Ectodermal cell (in vitro differentiated cells): ENCODE data around the gene GPBP1.
"Not testable (repeated sequence)": the region's sequence is repeated elsewhere in the genome, so short reads cannot be mapped to it uniquely, and the experiment has no call there.

Experiments used
- H3K27ac ChIP-seq: 2 replicates; pipeline ENCODE4 v1.7.0; 2013; ENCODE audit warnings: mild to moderate bottlenecking, low read depth, low read length; ENCODE audit not compliant: insufficient read depth, poor library complexity, severe bottlenecking
- H3K27me3 ChIP-seq: 2 replicates; pipeline ENCODE4 v1.7.0; 2013; ENCODE audit warnings: mild to moderate bottlenecking, low read length; ENCODE audit not compliant: insufficient read depth, control insufficient read depth, poor library complexity, severe bottlenecking
- H3K36me3 ChIP-seq: one replicate; pipeline ENCODE4 v1.7.0; 2013; ENCODE audit warnings: low read length; ENCODE audit not compliant: control insufficient read depth, insufficient read depth
- H3K4me1 ChIP-seq: one replicate; pipeline ENCODE4 v1.7.0; 2013; ENCODE audit warnings: low read length; ENCODE audit not compliant: control insufficient read depth, insufficient read depth
- H3K4me3 ChIP-seq: 2 replicates; pipeline ENCODE4 v1.7.0; 2013; ENCODE audit warnings: low read depth, low read length, control low read depth; ENCODE audit not compliant: insufficient read depth
- H3K9me3 ChIP-seq: 2 replicates; pipeline ENCODE4 v1.7.0; 2013; ENCODE audit warnings: mild to moderate bottlenecking, low read length, moderate library complexity; ENCODE audit not compliant: control insufficient read depth
- WGBS, 2 experiments: methylation state at CpG; one replicate each; pipeline ENCODE4 v1.1.7; 2013; ENCODE audit warnings: missing lambda C conversion rate in 2 of 2; 5-methylcytosine and 5-hydroxymethylcytosine counted together

Gene GPBP1

DNA sequence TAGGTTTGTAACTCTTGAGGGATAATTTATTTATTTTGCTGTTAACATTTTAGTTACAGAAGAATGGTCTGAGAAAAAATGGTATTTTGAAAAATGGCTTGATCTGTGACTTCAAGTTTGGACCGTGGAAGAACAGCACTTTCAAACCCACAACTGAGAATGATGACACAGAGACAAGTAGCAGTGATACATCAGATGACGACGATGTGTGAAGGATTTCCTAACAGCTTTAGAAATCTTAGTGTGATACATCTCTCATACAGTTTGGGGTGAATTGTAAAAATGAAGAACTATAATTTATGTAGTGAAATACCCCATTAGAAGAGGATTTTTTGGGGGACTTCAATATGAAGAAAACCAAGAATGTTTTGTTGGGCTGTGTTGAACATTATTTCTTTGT is 88.7 kb downstream of the GPBP1 start:
- Histone ChIP-seq H3K4me3 (no peak overlapping the region), H3K4me1 (no peaks in the 10 kb centered on the region), H3K9me3 (no peaks in the 10 kb centered on the region), H3K36me3 (peaks cover 20% of the 10 kb centered on the region), H3K27ac (no peak overlapping the region), H3K27me3 (no peaks in the 10 kb centered on the region)
- WGBS, 2 experiments = 97 to 98% methylated on average over 3 of the region's 3 CpGs

DNA sequence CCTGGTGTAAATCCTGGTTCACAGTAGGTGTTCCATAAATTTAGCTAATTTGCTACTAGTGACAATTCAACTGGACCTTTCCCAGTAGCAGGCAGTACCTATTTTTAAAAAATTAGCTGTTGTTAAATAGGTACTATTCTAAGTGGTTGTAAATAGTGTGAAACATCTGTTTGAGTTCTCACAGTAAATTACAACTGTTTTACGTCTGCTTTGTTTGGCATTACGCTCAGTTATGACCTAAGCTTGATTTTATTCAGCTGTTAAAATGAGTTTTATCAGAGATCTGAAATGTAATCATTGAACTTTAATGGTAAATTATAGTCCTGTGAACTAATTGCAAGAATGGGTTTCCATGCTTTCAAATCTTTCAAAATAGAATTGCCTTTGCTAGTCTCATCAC is 93.9 kb downstream of the GPBP1 start:
- Histone ChIP-seq H3K36me3 (peaks cover 5% of the 10 kb centered on the region), H3K27ac (no peak overlapping the region), H3K4me3 (no peak overlapping the region), H3K27me3 (no peaks in the 10 kb centered on the region), H3K9me3 (no peaks in the 10 kb centered on the region), H3K4me1 (no peaks in the 10 kb centered on the region)
- WGBS, 2 experiments = 93 to 98% methylated on average over 2 of the region's 2 CpGs

DNA sequence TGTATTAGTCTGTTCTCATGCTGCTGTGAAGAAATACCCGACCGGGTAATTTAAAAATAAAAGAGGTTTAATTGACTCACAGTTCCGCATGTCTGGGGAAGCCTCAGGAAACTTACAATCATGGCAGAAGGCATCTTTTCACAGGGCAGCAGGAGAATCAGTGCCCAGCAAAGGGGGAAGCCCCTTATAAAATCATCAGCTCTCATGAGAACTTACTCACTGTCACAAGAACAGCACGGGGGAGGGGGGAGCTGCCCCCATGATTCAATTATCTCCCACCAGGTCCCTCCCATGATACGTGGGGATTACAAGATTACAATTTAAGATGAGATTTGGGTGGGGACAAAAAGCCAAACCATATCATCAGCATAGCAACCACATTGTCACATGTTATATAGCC is 102.5 kb downstream of the GPBP1 start:
- WGBS, 2 experiments = 77 to 83% methylated on average over 5 of the region's 5 CpGs

DNA sequence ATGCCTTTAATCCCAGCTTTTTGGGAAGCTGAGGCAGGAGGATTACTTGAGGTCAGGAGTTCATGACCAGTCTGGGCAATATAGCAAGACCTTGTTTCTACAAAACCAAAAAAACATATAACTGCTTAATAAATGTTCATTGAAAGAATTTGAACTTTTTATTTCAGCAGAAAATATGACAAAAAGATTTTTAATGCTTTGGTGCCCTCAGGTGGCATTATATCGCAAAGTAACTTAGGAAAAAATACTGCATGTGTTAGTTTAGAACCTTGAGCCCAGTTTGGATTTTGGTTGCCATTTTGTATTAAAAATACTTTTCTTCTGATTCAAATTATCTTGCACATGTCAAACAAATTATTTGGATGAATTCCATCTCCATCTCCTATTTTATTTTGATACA is 103.2 kb downstream of the GPBP1 start:
- Histone ChIP-seq H3K4me3 (no peak overlapping the region), H3K9me3 (no peaks in the 10 kb centered on the region), H3K36me3 (no peaks in the 10 kb centered on the region), H3K27ac (no peak overlapping the region), H3K4me1 (no peaks in the 10 kb centered on the region), H3K27me3 (no peaks in the 10 kb centered on the region)
- 100% methylated on average over 1 of the region's 1 CpG for WGBS, 2 experiments

More for the DNA sequence above, 102.5 kb downstream of the GPBP1 start:
- Histone ChIP-seq H3K4me3 (no peak overlapping the region), H3K27me3 (no peaks in the 10 kb centered on the region), H3K4me1 (no peaks in the 10 kb centered on the region), H3K27ac (no peak overlapping the region), H3K36me3 (no peaks in the 10 kb centered on the region), H3K9me3 (no peaks in the 10 kb centered on the region)

DNA sequence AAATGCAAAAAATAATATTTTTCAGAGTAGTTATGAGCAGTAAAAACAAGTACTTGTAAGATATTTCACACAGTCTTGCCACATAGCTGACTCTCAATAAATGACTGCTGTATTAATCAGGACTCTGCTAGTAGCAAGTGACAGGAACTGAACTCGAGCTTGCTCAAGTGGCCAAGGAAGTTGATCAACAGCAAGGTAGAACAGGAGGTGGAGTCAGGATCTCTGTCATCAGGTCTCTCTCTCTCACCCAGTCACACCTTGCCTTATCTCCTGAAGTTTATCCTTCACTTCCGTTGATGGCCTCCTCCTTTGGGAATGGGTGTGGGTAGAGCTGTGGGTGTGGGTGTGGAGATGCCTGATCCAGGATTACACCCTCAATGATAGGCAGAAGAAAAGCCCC is 107.0 kb downstream of the GPBP1 start:
- H3K4me1 ChIP-seq = no peaks in the 10 kb centered on the region
- WGBS, 2 experiments = 82 to 91% methylated on average over 1 of the region's 2 CpGs

DNA sequence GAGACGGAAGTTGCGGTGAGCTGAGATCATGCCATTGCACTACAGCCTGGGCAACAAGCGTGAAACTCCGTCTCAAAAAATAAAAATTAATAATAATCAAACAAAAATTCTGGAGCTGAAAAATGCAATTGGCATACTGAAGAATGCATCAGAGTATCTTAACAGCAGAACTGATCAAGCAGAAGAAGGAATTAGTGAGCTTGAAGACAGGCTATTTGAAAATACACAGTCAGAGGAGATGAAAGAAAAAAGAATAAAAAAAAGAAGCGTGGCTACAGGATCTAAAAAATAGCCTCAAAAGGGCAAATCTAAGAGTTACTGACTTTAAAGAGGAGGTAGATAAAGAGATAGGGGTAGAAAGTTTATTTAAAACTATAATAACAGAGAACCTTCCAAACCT is 111.2 kb downstream of the GPBP1 start:
- not testable (repeated sequence) for H3K27me3 ChIP-seq, H3K4me3 ChIP-seq, H3K4me1 ChIP-seq, H3K27ac ChIP-seq, H3K9me3 ChIP-seq, H3K36me3 ChIP-seq
- 91 to 97% methylated on average over 3 to 5 of the region's 5 CpGs for WGBS, 2 experiments

More for the DNA sequence above, 107.0 kb downstream of the GPBP1 start:
- H3K9me3 ChIP-seq = no peaks in the 10 kb centered on the region
- no peak overlapping the region for H3K27ac ChIP-seq
- no peaks in the 10 kb centered on the region for H3K27me3 ChIP-seq
- no peaks in the 10 kb centered on the region for H3K36me3 ChIP-seq
- no peak overlapping the region for H3K4me3 ChIP-seq

DNA sequence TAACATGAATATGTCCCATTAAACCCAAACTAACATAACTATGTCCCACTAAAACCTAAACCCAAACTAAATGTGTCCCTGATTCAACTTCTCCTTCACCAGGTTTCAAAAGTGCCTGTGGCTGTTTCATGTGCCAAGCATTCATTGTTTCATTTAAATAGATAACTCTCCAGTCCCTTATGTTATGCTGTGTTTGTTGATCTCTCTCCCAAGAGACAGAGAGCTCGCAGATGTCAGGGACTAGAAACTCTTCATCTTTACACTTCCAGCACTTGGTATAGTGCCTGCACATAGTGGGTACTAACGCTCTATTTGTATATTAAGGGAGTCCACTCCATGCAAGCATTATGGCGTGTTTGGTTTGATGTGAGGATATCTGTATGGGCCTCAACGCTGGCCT is 118.0 kb downstream of the GPBP1 start:
- 91 to 97% methylated on average over 4 of the region's 4 CpGs for WGBS, 2 experiments

DNA sequence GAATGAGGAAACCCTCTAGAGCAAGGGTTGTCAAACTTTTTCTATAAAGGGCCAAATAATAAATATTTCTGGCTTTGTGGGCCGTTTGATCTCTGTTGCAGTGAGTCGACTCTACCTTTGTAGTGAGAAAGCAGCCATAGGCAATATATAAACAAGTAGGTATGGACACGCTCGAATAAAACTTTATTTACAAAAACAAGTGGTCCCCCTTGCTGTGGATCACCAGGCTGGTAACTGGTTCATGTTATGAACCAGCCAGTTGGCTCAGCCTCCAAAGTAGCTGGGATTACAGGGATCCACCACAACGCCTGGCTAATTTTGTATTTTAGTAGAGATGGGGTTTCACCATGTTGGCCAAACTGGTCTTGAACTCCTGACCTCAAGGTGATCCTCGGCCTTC is 118.5 kb downstream of the GPBP1 start:
- Histone ChIP-seq H3K36me3 (no peaks in the 10 kb centered on the region), H3K4me3 (no peak overlapping the region), H3K27ac (no peak overlapping the region), H3K4me1 (no peaks in the 10 kb centered on the region), H3K9me3 (no peaks in the 10 kb centered on the region), H3K27me3 (no peaks in the 10 kb centered on the region)
- WGBS, 2 experiments = 95 to 96% methylated on average over 6 of the region's 6 CpGs

More for the DNA sequence above, 118.0 kb downstream of the GPBP1 start:
- Histone ChIP-seq H3K4me3 (no peak overlapping the region), H3K27me3 (no peaks in the 10 kb centered on the region), H3K9me3 (no peaks in the 10 kb centered on the region), H3K27ac (no peak overlapping the region), H3K36me3 (no peaks in the 10 kb centered on the region), H3K4me1 (no peaks in the 10 kb centered on the region)

DNA sequence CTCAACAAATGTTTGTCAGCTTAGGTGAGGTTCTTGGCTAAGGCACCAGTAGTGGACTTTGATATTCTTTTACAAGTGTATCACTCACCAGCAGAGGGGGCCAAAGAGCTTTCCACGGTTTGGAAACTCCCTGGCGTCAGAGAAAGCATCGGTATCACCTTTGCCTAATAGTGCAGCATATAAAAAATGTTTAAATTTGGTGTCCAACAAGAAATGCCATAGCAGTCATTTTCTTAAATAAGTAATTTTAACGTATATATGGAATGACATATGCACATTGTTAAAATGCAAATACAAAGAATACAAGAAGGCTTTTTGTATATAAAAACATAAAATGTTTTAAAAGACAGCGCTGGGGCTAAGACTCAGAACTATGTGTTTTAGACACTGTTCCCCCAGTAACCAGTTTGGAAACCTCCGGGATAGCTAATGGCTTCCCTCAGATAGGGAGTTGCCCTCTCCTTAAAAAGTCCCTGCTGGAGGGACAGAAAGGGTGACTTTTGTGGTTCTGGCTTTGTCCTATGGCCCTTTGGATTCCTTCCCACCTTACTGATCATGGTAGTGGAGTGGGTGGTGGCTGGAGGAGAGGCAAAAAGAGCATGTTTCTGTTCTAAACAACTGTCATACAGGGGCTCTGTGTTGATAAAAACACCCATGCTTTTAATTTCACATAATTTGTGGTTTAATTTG is 124.6 kb downstream of the GPBP1 start:
- H3K27me3 ChIP-seq = no peaks in the 10 kb centered on the region
- no peak overlapping the region for H3K4me3 ChIP-seq
- no peaks in the 10 kb centered on the region for H3K36me3 ChIP-seq
- no peaks in the 10 kb centered on the region for H3K9me3 ChIP-seq
- WGBS, 2 experiments = 53% methylated on average over 3 of the region's 6 CpGs
- H3K4me1 ChIP-seq = no peaks in the 10 kb centered on the region
- no peak overlapping the region for H3K27ac ChIP-seq

DNA sequence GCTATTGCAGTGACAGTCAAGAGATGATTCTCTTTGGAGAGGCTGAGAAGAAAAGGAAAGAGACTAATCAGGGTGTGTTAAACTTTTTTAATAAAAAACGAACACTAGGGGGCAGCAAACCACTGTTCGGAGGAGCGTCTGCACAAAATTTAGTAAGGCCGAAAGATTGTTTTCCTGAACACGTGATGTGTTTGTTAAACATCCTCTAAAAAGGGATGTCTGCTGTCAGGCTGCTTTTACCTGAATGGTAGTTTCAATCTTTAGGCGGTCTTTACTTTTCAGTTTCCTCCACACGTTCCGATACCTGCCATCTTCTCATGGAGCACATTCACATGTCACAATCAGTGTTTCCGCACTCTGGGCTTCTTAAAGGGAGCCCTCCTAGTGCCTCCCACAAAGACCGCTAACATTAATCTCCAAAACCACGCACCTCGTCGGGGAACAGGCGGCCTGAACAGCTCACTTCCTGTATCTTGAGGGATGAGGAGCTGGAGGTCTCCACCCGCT is 125.2 kb downstream of the GPBP1 start:
- H3K4me3 ChIP-seq = no peak overlapping the region
- no peaks in the 10 kb centered on the region for H3K36me3 ChIP-seq
- no peak overlapping the region for H3K27ac ChIP-seq
- no peaks in the 10 kb centered on the region for H3K27me3 ChIP-seq
- 55 to 59% methylated on average over 15 of the region's 15 CpGs for WGBS, 2 experiments
- no peaks in the 10 kb centered on the region for H3K9me3 ChIP-seq
- H3K4me1 ChIP-seq = no peaks in the 10 kb centered on the region
